ENCODE results near the gene PCK2.

PCK2 gene

GRCh38 chr14:24122898-24123297 is 28.8 kb downstream of the PCK2 start:
- no peaks in the 10 kb centered on the region for H3K4me1 ChIP-seq (ENCODE audit: control insufficient read depth, insufficient read depth, low read length)
- no peaks in the 10 kb centered on the region for H3K9me3 ChIP-seq (ENCODE audit: control insufficient read depth, insufficient read depth, low read depth, low read length)
- TF ChIP-seq ZNF423 (tag by site-specific recombination; IDR thresholded peaks at IDR 0.05) (no peak), ZNF776 (tag by site-specific recombination; IDR thresholded peaks at IDR 0.05; ENCODE audit: borderline replicate concordance) (no peak), PRDM6 (tag by site-specific recombination; IDR thresholded peaks at IDR 0.05) (no peak), ZNF132 (tag by site-specific recombination; IDR thresholded peaks at IDR 0.05; ENCODE audit: borderline replicate concordance) (no peak), ZNF488 (tag by site-specific recombination; IDR thresholded peaks at IDR 0.05) (no peak), KLF16 (tag by site-specific recombination; IDR thresholded peaks at IDR 0.05) (no peak), OVOL3 (tag by site-specific recombination; IDR thresholded peaks at IDR 0.05) (no peak)
- TF ChIP-seq, protein P1, sequence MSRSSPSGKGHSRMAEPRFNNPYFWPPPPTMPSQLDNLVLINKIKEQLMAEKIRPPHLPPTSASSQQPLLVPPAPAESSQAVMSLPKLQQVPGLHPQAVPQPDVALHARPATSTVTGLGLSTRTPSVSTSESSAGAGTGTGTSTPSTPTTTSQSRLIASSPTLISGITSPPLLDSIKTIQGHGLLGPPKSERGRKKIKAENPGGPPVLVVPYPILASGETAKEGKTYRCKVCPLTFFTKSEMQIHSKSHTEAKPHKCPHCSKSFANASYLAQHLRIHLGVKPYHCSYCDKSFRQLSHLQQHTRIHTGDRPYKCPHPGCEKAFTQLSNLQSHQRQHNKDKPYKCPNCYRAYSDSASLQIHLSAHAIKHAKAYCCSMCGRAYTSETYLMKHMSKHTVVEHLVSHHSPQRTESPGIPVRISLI (tag by site-specific recombination; IDR thresholded peaks at IDR 0.05) = no peak
- TF ChIP-seq, protein P2, sequence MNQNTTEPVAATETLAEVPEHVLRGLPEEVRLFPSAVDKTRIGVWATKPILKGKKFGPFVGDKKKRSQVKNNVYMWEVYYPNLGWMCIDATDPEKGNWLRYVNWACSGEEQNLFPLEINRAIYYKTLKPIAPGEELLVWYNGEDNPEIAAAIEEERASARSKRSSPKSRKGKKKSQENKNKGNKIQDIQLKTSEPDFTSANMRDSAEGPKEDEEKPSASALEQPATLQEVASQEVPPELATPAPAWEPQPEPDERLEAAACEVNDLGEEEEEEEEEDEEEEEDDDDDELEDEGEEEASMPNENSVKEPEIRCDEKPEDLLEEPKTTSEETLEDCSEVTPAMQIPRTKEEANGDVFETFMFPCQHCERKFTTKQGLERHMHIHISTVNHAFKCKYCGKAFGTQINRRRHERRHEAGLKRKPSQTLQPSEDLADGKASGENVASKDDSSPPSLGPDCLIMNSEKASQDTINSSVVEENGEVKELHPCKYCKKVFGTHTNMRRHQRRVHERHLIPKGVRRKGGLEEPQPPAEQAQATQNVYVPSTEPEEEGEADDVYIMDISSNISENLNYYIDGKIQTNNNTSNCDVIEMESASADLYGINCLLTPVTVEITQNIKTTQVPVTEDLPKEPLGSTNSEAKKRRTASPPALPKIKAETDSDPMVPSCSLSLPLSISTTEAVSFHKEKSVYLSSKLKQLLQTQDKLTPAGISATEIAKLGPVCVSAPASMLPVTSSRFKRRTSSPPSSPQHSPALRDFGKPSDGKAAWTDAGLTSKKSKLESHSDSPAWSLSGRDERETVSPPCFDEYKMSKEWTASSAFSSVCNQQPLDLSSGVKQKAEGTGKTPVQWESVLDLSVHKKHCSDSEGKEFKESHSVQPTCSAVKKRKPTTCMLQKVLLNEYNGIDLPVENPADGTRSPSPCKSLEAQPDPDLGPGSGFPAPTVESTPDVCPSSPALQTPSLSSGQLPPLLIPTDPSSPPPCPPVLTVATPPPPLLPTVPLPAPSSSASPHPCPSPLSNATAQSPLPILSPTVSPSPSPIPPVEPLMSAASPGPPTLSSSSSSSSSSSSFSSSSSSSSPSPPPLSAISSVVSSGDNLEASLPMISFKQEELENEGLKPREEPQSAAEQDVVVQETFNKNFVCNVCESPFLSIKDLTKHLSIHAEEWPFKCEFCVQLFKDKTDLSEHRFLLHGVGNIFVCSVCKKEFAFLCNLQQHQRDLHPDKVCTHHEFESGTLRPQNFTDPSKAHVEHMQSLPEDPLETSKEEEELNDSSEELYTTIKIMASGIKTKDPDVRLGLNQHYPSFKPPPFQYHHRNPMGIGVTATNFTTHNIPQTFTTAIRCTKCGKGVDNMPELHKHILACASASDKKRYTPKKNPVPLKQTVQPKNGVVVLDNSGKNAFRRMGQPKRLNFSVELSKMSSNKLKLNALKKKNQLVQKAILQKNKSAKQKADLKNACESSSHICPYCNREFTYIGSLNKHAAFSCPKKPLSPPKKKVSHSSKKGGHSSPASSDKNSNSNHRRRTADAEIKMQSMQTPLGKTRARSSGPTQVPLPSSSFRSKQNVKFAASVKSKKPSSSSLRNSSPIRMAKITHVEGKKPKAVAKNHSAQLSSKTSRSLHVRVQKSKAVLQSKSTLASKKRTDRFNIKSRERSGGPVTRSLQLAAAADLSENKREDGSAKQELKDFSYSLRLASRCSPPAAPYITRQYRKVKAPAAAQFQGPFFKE (tag by site-specific recombination; IDR thresholded peaks at IDR 0.05; ENCODE audit: borderline replicate concordance) = no peak
- CTCF ChIA-PET = no interaction called here
- POLR2A ChIA-PET = interaction anchor here (0.6 kb wide), 1 partner anchor 1128 kb away, joined by 4 read pairs; no protein-coding TSS in a partner anchor
- no peak overlapping the region for H3K27ac ChIP-seq (ENCODE audit: extremely low read depth, low read depth, low read length)
- H3K4me3 ChIP-seq (ENCODE audit: low read depth, low read length) = no peak overlapping the region
- H3K36me3 ChIP-seq (ENCODE audit: control insufficient read depth in 2 of 2, insufficient read depth in 1 of 2, low read length in 2 of 2) = peaks cover 10 to 54% of the 10 kb centered on the region in 2 experiments; a peak in 2 of 3 replicates

DNA sequence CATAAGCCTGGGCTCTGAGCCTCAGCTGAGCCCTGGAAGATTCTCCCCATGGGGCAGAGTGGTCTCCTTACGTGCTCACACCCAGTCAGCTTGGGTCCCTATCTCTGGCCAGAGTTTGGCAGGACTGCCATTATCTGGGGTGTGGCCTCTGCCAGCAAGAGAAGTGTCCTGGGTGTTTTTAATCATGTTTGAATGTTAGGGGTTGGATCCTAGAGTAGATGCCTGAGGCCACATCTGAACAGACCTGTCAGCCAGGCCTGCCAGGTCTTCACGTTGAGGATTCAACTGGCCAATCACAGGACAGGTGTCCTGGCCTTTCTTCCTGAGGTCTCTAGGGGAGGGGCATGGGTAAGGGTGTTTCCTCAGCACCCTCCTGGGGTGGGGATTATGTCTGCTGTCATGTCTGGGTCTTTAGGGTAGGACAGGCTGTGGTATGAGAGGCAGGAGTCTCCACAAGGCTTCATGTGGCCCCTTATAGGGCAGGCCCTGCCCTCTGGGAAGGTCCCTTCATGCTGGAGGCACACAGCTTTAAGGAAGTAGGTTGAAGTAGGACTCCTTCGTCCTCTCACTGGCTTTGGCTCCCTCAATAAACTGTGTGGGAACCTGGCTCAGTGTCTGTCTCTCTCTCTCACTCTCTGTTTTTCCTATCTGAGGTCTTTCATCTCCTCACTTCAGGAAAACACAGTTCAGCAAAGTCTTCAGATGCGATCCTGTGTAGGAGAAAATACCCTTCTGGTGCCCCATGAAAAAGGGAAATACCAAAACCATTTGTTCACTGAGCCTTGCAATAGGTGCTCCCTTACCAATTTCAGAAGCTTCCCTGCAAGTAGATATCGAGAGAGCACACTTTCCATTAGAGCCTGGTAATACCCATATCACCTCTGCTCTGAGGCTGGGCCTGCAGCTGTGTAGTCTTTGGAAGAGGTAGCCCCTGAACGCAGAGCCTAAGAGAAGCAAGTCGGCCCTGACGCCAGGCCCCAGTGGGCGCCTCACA is 29.6 kb downstream of the PCK2 start:
- Histone ChIP-seq H3K4me3 (ENCODE audit: low read depth, low read length) (no peak overlapping the region), H3K9me3 (ENCODE audit: control insufficient read depth, insufficient read depth, low read depth, low read length) (no peaks in the 10 kb centered on the region), H3K4me1 (ENCODE audit: control insufficient read depth, insufficient read depth, low read length) (no peaks in the 10 kb centered on the region), H3K36me3 (ENCODE audit: control insufficient read depth in 2 of 2, insufficient read depth in 1 of 2, low read length in 2 of 2) (peaks cover 10 to 46% of the 10 kb centered on the region in 2 experiments; a peak in 2 of 3 replicates), H3K27ac (ENCODE audit: extremely low read depth, low read depth, low read length) (no peak overlapping the region)
- ChIA-PET CTCF (interaction anchor here (0.6 to 1.2 kb wide), 2 partner anchors 14 to 37 kb away, joined by 3 read pairs; partner anchors contain the start of gene IRF9), POLR2A (interaction anchor here (0.5 to 1.3 kb wide), 4 partner anchors 9 to 1211 kb away, joined by 3 to 11 read pairs (median 4); partner anchors contain the start of genes DCAF11, EMC9 and NRL)
- TF ChIP-seq, protein P3, sequence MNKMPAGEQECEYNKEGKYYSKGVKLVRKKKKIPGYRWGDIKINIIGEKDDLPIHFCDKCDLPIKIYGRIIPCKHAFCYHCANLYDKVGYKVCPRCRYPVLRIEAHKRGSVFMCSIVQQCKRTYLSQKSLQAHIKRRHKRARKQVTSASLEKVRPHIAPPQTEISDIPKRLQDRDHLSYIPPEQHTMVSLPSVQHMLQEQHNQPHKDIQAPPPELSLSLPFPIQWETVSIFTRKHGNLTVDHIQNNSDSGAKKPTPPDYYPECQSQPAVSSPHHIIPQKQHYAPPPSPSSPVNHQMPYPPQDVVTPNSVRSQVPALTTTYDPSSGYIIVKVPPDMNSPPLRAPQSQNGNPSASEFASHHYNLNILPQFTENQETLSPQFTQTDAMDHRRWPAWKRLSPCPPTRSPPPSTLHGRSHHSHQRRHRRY (tag by site-specific recombination; IDR thresholded peaks at IDR 0.05) = no peak
- TF ChIP-seq FEZF1 (tag by site-specific recombination; IDR thresholded peaks at IDR 0.05) = no peak
- TF ChIP-seq ZNF48 (tag by site-specific recombination; IDR thresholded peaks at IDR 0.05) = no peak
- no peak for TF ChIP-seq ZNF16 (tag by site-specific recombination; IDR thresholded peaks at IDR 0.05; ENCODE audit: low read depth)
- no peak for TF ChIP-seq PRDM1 (tag by site-specific recombination; IDR thresholded peaks at IDR 0.05)

Data from HEK293 (cell line).